Neural progenitor cell (in vitro differentiated cells): ENCODE data around the gene TATDN3.

ENCODE experiments used
- EZH2 ChIP-seq: fragments of 200-600 bp; sonication (generic); IDR thresholded peaks from 2 replicates; pipeline ENCODE4 v1.6.1; 2017; ENCODE audit warnings: antibody characterized with exemption, mild to moderate bottlenecking, moderate library complexity
- EZH2phosphoT487 ChIP-seq: fragments of 200-600 bp; sonication (generic); IDR thresholded peaks from 2 replicates; pipeline ENCODE4 v1.6.1; 2017; ENCODE audit warnings: antibody characterized with exemption
- TF ChIP-seq, protein P1 (sequence below): fragments of 200-600 bp; sonication (generic); IDR thresholded peaks from 2 replicates; pipeline ENCODE4 v1.5.1; 2017; ENCODE audit warnings: antibody characterized with exemption, mild to moderate bottlenecking

DNA sequence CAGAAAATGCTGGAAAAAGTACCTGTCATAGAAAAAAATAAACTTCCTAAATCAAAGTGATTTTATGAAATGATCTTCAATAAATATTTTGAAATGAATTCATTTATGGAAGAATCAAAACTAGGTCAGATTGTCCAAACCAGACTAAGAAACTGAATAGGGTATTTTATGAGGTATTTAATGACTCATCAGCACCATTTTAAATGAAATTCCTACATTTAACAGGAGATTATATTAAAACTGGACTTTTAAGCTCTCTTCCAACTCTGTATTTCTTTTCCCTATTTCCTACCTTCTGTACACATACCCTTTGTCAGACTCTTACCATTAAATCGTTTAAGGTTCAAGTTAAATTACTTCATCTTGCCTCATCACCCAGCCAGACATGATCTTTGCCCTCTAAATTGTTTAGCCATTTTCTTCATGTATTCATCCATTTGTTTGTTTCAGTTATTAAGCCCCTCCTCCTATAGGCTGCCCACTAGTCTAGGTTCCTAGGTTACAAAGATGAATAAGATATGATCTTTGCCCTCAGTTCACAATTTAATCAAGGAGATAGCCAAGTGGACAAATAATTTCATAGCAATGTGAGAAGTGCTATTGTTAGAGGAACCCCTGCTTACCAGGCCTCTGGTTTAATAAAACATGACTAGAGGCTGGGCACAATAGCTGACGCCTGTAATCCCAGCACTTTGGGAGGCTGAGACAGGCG lies 25.0 kb downstream of the TATDN3 start:
- no peak for TF ChIP-seq EZH2
- TF ChIP-seq, protein P1, sequence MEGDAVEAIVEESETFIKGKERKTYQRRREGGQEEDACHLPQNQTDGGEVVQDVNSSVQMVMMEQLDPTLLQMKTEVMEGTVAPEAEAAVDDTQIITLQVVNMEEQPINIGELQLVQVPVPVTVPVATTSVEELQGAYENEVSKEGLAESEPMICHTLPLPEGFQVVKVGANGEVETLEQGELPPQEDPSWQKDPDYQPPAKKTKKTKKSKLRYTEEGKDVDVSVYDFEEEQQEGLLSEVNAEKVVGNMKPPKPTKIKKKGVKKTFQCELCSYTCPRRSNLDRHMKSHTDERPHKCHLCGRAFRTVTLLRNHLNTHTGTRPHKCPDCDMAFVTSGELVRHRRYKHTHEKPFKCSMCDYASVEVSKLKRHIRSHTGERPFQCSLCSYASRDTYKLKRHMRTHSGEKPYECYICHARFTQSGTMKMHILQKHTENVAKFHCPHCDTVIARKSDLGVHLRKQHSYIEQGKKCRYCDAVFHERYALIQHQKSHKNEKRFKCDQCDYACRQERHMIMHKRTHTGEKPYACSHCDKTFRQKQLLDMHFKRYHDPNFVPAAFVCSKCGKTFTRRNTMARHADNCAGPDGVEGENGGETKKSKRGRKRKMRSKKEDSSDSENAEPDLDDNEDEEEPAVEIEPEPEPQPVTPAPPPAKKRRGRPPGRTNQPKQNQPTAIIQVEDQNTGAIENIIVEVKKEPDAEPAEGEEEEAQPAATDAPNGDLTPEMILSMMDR: no peak
- no peak for TF ChIP-seq EZH2phosphoT487
